ENCODE measurements around the gene CORO1A. TPM values are rescaled to one million over a fixed set of nuclear protein-coding genes. Genes with fewer than 3 reads are reported as not detected.
"Not testable (repeated sequence)": the region's sequence is repeated elsewhere in the genome, so short reads cannot be mapped to it uniquely, and the experiment has no call there.

CORO1A gene
- 3.4 and 4.4 TPM in 2 replicates for total RNA-seq (2014; rRNA removed; shearing (Covaris generic))

GRCh38 chr16:30183233-30184095 lies at the start of gene CORO1A:
TSS of gene CORO1A (plus strand) at chr16:30183602. CDS start at chr16:30185210, 1,608 bp downstream.
- DNase-seq (ENCODE audit: low read depth) = peak; percentile 69

DNA sequence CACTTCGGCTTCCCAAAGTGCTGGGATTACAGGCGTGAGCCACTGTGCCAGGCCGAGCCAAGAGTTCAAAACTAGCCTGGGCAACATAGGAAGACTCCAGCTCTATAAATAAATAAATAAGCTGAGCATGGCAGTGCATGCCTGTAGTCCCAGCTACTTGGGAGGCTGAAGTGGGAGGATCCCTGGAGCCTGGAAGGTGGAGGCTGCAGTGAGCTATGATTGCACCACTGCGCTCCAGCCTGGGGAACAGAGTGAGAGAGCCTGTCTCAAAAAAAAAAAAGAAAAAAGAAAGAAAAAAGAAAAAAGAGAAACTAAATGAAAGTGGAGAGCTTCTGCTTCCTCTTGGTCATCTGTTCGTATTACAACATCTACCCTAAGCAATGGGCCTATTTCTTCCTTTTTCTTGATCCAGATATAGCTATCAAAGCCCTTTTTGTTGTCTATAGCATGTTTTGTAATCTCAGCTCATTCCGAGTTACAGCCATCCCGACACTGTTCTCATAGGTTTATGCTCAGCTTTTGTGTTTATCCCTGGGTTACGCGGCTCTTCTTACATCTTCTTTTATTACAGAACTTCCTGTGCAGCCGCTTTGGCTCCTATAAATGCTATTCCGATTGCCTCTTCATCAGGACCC lies 46.3 kb upstream of the CORO1A start:
- no peak for DNase-seq (ENCODE audit: low read depth)

GRCh38 chr16:30137897-30138296 lies 45.5 kb upstream of the CORO1A start:
- no peak for DNase-seq (ENCODE audit: low read depth)

DNA sequence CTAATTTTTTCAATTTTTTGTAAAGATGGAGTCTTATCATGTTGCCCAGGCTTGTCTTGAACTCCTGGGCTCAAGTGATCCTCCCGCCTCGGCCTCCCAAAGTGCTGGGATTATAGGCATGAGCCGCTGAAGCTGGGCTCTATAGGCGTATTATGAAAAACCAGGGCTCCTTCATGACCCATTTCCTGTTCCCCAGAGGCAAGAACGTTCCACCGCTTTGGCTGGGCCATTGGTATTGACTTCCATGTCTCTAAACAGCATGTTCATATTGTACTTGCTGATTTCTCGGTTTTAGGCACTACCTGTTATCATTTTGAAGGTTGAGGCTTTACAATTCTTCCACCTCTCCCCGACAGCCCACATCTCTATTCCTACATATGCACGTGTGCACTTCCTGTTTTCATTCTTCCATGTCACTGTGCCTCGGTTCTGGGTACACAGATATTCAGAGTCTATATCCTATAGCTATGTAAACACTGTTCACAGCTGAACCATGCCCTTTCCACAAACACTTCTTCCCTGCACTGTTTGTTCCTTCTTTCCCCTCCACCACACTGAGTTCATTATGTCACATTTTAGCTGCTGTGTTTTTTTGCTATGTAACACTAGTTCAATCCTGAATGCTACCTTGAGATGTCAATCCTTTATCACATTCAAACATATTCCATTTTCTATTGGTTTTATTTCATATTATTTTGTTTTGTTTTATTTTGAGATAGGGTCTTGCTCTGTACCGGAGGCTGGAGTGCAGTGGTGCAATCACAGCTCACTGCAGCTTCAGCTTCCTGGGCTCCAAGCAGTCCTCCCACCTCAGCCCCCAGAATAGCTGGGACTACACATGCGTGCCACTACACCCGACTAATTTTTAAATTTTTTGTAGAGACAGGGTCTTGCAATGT lies 43.6 kb upstream of the CORO1A start:
- no peak for DNase-seq (ENCODE audit: low read depth)

- no peak for DNase-seq (ENCODE audit: low read depth)
Measured at GRCh38 chr16:30141750-30142149, 41.7 kb upstream of the CORO1A start.

GRCh38 chr16:30142672-30143346 lies 40.6 kb upstream of the CORO1A start:
- no peak for DNase-seq (ENCODE audit: low read depth)

DNA sequence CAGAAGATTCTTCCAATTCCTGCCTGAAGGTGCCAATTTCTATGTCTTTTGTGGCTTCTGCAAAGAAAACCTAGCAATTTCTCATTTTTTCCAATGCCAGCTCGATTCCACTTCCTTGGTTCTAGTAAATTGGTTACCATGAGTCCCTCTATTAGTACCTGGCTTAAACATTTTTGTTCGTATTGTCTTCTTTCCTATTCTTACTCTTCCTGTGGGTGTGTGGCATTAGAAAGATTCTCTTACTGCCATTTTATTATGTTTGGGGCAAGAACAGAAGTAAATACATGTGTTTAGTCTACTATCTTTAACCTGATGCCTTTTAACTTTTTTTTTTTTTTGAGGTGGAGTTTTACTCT lies 40.1 kb upstream of the CORO1A start:
- DNase-seq (ENCODE audit: low read depth) = no peak

- no peak for DNase-seq (ENCODE audit: low read depth)
Measured at GRCh38 chr16:30144017-30144416, 39.4 kb upstream of the CORO1A start.

DNA sequence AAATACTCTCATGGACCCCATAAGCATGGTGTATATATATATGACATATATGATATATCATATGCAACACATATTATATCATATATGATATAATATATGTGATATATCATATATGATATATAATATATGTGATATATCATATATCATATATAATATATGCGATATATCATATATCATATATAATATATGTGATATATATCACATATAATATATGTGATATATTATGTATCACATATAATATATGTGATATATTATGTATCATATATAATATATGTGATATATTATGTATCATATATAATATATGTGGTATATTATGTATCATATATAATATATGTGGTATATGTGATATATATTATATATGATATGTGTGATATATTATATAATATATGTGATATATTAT lies 38.5 kb upstream of the CORO1A start:
- no peak for DNase-seq (ENCODE audit: low read depth)

- DNase-seq (ENCODE audit: low read depth) = no peak
Measured at GRCh38 chr16:30145657-30146056, 37.7 kb upstream of the CORO1A start.

DNA sequence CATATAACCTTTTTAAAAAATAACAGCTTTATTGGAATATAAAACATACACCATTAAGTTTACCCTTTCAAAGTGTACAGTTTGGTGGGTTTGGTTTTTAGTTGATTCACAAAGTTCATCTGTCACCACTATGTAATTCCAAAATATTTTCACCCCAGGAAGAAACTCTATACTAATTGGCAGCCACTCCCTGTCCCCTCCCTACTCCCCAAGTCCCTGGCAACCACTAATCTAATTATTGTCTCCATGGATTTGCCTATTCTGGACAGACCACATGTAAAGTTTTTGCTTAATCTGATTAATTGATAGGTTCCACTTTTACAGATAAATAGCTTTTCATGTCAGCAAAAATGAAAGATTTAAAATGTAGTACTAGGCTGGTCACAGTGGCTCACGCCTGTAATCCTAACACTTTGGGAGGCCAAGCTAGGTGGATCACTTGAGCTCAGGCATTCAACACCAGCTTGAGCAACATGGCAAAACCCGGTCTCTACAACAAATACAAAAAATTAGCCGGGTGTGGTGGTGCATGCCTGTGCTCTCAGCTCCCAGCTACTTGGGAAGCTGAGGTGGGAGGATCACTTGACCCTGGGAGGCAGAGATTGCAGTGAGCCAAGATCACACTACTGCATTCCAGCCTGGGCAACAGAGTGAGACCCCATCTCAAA lies 35.4 kb upstream of the CORO1A start:
- no peak for DNase-seq (ENCODE audit: low read depth)

- no peak for DNase-seq (ENCODE audit: low read depth)
Measured at GRCh38 chr16:30149250-30149930, 34.0 kb upstream of the CORO1A start.

GRCh38 chr16:30151091-30151490 lies 32.3 kb upstream of the CORO1A start:
- DNase-seq (ENCODE audit: low read depth) = no peak

- no peak for DNase-seq (ENCODE audit: low read depth)
Measured at GRCh38 chr16:30152517-30152916, 30.9 kb upstream of the CORO1A start.

GRCh38 chr16:30155188-30155587 lies 28.2 kb upstream of the CORO1A start:
- no peak for DNase-seq (ENCODE audit: low read depth)

- DNase-seq (ENCODE audit: low read depth) = no peak
Measured at GRCh38 chr16:30157214-30157613, 26.2 kb upstream of the CORO1A start.

DNA sequence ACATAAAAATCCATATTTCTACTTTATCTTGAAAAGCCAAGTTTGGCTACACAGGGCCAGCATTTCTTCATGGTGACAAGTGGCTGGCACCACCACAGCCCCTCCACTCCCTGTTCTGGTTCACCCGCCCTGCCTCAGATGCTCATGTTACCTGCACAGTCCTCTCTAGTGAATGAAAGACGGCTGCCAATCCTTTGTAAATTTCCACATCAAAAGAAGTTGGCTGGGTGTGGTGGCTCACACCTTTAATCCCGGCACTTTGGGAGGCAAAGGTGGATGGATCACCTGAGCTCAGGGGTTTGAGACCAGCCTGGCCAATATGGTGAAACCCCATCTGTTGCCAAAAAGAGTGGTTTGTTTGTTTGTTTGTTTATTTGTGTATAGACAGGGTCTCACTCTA lies 19.9 kb upstream of the CORO1A start:
- no peak for DNase-seq (ENCODE audit: low read depth)

DNA sequence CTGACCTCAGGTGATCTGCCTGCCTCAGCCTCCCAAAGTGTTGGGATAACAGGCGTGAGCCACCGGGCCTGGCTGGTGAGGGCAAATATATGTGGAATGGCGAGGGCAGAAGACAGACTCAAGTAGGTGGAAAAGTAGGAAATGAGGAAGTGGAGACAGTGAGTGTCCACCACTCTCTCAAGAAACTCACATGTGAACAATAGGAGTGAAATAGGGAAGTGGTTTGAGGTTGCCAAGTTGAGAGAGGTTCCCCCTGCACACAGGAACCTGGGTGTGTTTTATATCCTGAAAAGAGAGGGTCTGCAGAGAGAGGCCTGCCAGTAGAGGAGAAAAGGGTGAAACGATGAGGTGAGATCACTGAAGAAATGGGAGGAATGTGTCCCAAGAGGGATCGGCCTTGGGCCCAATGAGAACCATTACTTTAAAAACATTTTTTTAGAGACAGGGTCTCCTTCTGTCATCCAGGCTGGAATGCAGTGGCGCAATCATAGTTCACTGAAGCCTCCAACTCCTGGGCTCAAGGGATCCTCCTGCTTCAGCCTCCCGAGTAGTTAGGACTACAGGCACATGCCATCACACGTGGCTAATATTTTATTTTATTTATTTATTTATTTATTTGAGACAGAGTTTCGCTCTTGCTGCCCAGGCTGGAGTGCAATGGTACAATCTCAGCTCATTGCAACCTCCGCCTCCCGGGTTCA lies 17.1 kb upstream of the CORO1A start:
- no peak for DNase-seq (ENCODE audit: low read depth)

GRCh38 chr16:30168746-30169145 lies 14.7 kb upstream of the CORO1A start:
- not testable (repeated sequence) for DNase-seq (ENCODE audit: low read depth)

DNA sequence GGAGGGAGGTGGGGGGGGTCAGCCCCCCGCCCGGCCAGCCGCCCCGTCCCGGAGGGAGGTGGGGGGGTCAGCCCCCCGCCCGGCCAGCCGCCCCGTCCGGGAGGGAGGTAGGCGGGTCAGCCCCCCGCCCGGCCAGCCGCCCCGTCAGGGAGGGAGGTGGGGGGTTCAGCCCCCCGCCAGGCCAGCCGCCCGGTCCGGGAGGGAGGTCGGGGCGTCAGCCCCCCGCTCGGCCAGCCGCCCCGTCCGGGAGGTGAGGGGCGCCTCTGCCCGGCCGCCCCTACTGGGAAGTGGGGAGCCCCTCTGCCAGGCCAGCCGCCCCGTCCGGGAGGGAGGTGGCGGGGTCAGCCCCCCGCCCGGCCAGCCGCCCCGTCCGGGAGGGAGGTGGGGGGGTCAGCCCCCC lies 14.0 kb upstream of the CORO1A start:
- not testable (repeated sequence) for DNase-seq (ENCODE audit: low read depth)
